HEK293 (cell line): ENCODE data around the gene TLCD3A.

Experiments used
- GFI1B ChIP-seq: fragments of 450-650 bp; formaldehyde crosslinking; IDR thresholded peaks from 2 replicates; pipeline ENCODE4 v1.5.1; 2016; ENCODE audit warnings: missing biosample characterization, missing genetic modification characterization
- KLF8 ChIP-seq: fragments of 450-650 bp; formaldehyde crosslinking; IDR thresholded peaks from 2 replicates; pipeline ENCODE4 v1.5.1; 2016; ENCODE audit warnings: missing biosample characterization, missing genetic modification characterization
- OVOL3 ChIP-seq: fragments of 450-650 bp; formaldehyde crosslinking; IDR thresholded peaks from 2 replicates; pipeline ENCODE4 v1.5.1; 2016; ENCODE audit warnings: missing biosample characterization, missing genetic modification characterization
- SCRT1 ChIP-seq: fragments of 450-650 bp; formaldehyde crosslinking; IDR thresholded peaks from 2 replicates; pipeline ENCODE4 v1.5.1; 2016; ENCODE audit warnings: missing biosample characterization, missing genetic modification characterization, borderline replicate concordance
- SP2 ChIP-seq: fragments of 450-650 bp; formaldehyde crosslinking; IDR thresholded peaks from 2 replicates; pipeline ENCODE4 v1.5.1; 2016; ENCODE audit warnings: missing biosample characterization, missing genetic modification characterization
- SP7 ChIP-seq: fragments of 450-650 bp; formaldehyde crosslinking; IDR thresholded peaks from 2 replicates; pipeline ENCODE4 v1.5.1; 2016; ENCODE audit warnings: missing biosample characterization, missing genetic modification characterization
- YY1 ChIP-seq: fragments of 450-650 bp; formaldehyde crosslinking; IDR thresholded peaks from 2 replicates; pipeline ENCODE4 v1.5.1; 2018; ENCODE audit warnings: missing biosample characterization, missing genetic modification characterization
- ZFP37 ChIP-seq: fragments of 450-650 bp; formaldehyde crosslinking; IDR thresholded peaks from 2 replicates; pipeline ENCODE4 v1.5.1; 2016; ENCODE audit warnings: missing biosample characterization, missing genetic modification characterization
- ZNF174 ChIP-seq: fragments of 450-650 bp; formaldehyde crosslinking; IDR thresholded peaks from 2 replicates; pipeline ENCODE4 v1.5.0; 2017; ENCODE audit warnings: missing biosample characterization, mild to moderate bottlenecking, missing genetic modification characterization
- ZNF184 ChIP-seq: fragments of 450-650 bp; IDR thresholded peaks from 2 replicates; pipeline ENCODE4 v1.5.1; 2018; ENCODE audit warnings: missing biosample characterization, mild to moderate bottlenecking, missing genetic modification characterization
- ZNF202 ChIP-seq: fragments of 450-650 bp; formaldehyde crosslinking; IDR thresholded peaks from 2 replicates; pipeline ENCODE4 v1.5.1; 2016; ENCODE audit warnings: missing biosample characterization, missing genetic modification characterization, borderline replicate concordance
- ZNF311 ChIP-seq: fragments of 450-650 bp; formaldehyde crosslinking; IDR thresholded peaks from 2 replicates; pipeline ENCODE4 v1.5.1; 2017; ENCODE audit warnings: missing biosample characterization, missing genetic modification characterization, borderline replicate concordance
- ZNF510 ChIP-seq: fragments of 450-650 bp; formaldehyde crosslinking; IDR thresholded peaks from 2 replicates; pipeline ENCODE4 v1.5.1; 2018; ENCODE audit warnings: mild to moderate bottlenecking, missing genetic modification characterization, missing biosample characterization; ENCODE audit not compliant: insufficient replicate concordance
- ZNF549 ChIP-seq: fragments of 450-650 bp; IDR thresholded peaks from 2 replicates; pipeline ENCODE4 v1.5.1; 2018; ENCODE audit warnings: missing biosample characterization, missing genetic modification characterization, mild to moderate bottlenecking, inconsistent platforms, moderate library complexity
- ZNF558 ChIP-seq: fragments of 450-650 bp; formaldehyde crosslinking; IDR thresholded peaks from 2 replicates; pipeline ENCODE4 v1.5.1; 2016; ENCODE audit warnings: missing biosample characterization, missing genetic modification characterization
- ZNF560 ChIP-seq: fragments of 450-650 bp; formaldehyde crosslinking; IDR thresholded peaks from 2 replicates; pipeline ENCODE4 v1.5.1; 2017; ENCODE audit warnings: missing biosample characterization, missing genetic modification characterization, borderline replicate concordance
- ZNF610 ChIP-seq: fragments of 450-650 bp; formaldehyde crosslinking; IDR thresholded peaks from 2 replicates; pipeline ENCODE4 v1.5.1; 2016; ENCODE audit warnings: missing biosample characterization, missing genetic modification characterization, borderline replicate concordance
- ZNF660 ChIP-seq: fragments of 450-650 bp; IDR thresholded peaks from 2 replicates; pipeline ENCODE4 v1.5.1; 2018; ENCODE audit warnings: missing biosample characterization, mild to moderate bottlenecking, missing genetic modification characterization
- ZSCAN16 ChIP-seq: fragments of 450-650 bp; formaldehyde crosslinking; IDR thresholded peaks from 2 replicates; pipeline ENCODE4 v1.5.1; 2016; ENCODE audit warnings: missing biosample characterization, missing genetic modification characterization
- ZXDB ChIP-seq: fragments of 450-650 bp; formaldehyde crosslinking; IDR thresholded peaks from 2 replicates; pipeline ENCODE4 v1.5.1; 2016; ENCODE audit warnings: missing biosample characterization, missing genetic modification characterization
- TF ChIP-seq, protein P1 (sequence below): fragments of 450-650 bp; formaldehyde crosslinking; IDR thresholded peaks from 2 replicates; pipeline ENCODE4 v1.5.1; 2016; ENCODE audit warnings: missing biosample characterization, missing genetic modification characterization
- TF ChIP-seq, protein P2 (sequence below): fragments of 450-650 bp; formaldehyde crosslinking; IDR thresholded peaks from 2 replicates; pipeline ENCODE4 v1.5.1; 2016; ENCODE audit warnings: missing biosample characterization, missing genetic modification characterization
- TF ChIP-seq, protein P3 (sequence below): fragments of 450-650 bp; formaldehyde crosslinking; IDR thresholded peaks from 2 replicates; pipeline ENCODE4 v1.5.1; 2016; ENCODE audit warnings: missing biosample characterization, missing genetic modification characterization
- TF ChIP-seq, protein P4 (sequence below): fragments of 450-650 bp; formaldehyde crosslinking; IDR thresholded peaks from 2 replicates; pipeline ENCODE4 v1.5.1; 2016; ENCODE audit warnings: missing biosample characterization, missing genetic modification characterization
- TF ChIP-seq, protein P5 (sequence below): fragments of 450-650 bp; formaldehyde crosslinking; optimal IDR thresholded peaks from 2 replicates; pipeline ENCODE3; 2016; ENCODE audit warnings: missing biosample characterization, mild to moderate bottlenecking, missing genetic modification characterization
- TF ChIP-seq, protein P6 (sequence below): fragments of 450-650 bp; formaldehyde crosslinking; IDR thresholded peaks from 2 replicates; pipeline ENCODE4 v1.5.1; 2016; ENCODE audit warnings: missing biosample characterization, missing genetic modification characterization
- TF ChIP-seq, protein P7 (sequence below): fragments of 450-650 bp; formaldehyde crosslinking; IDR thresholded peaks from 2 replicates; pipeline ENCODE4 v1.5.1; 2016; ENCODE audit warnings: missing biosample characterization, missing genetic modification characterization

TLCD3A gene

DNA sequence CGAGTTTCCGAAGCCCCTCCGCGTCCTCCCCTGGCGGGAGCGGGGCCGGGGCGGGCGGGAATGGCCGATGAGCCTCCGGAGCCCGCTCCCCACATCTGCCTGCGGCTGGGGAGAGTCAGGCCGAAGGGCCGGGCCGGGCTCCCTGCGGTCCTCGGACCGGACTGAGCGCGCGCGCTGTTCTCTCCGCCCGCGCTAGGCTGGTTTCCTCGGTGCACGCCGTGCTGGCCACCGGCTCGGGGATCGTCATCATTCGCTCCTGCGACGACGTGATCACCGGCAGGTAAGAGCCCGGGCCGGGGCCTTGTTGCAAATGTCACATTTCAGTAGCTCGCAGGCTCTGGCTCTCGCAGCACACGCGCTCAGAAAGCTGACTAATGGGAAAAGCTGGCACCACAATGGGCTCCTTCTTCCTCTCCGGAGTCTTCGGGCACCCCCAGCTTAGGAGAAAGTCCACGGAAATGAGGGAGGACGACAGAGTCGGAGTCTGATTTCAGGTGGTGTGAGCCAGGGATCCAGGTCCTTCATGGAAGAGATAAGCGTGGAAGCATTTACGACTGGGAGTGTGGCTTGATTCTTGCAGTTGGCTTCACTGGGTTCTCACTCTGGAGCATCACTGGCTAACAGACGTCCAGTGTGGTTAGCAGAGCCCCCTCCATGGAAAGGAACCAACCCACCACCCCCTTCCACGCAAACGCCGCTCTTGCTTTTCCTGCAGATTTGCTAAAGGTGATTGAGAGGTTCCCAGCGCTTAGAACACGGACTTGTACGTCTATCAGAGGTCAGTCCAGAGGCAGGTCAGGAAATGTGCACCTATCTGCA lies 715 bp downstream of the TLCD3A start (continued):
- TF ChIP-seq, protein P1, sequence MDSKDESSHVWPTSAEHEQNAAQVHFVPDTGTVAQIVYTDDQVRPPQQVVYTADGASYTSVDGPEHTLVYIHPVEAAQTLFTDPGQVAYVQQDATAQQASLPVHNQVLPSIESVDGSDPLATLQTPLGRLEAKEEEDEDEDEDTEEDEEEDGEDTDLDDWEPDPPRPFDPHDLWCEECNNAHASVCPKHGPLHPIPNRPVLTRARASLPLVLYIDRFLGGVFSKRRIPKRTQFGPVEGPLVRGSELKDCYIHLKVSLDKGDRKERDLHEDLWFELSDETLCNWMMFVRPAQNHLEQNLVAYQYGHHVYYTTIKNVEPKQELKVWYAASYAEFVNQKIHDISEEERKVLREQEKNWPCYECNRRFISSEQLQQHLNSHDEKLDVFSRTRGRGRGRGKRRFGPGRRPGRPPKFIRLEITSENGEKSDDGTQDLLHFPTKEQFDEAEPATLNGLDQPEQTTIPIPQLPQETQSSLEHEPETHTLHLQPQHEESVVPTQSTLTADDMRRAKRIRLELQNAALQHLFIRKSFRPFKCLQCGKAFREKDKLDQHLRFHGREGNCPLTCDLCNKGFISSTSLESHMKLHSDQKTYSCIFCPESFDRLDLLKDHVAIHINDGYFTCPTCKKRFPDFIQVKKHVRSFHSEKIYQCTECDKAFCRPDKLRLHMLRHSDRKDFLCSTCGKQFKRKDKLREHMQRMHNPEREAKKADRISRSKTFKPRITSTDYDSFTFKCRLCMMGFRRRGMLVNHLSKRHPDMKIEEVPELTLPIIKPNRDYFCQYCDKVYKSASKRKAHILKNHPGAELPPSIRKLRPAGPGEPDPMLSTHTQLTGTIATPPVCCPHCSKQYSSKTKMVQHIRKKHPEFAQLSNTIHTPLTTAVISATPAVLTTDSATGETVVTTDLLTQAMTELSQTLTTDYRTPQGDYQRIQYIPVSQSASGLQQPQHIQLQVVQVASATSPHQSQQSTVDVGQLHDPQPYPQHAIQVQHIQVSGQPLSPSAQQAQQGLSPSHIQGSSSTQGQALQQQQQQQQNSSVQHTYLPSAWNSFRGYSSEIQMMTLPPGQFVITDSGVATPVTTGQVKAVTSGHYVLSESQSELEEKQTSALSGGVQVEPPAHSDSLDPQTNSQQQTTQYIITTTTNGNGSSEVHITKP (tag by site-specific recombination): no peak
- TF ChIP-seq ZXDB (no peak), YY1 (tag by site-specific recombination) (no peak), SCRT1 (tag by site-specific recombination) (no peak), ZNF202 (tag by site-specific recombination) (no peak), ZNF560 (no peak), ZNF610 (no peak), SP7 (tag by site-specific recombination) (no peak), ZNF311 (tag by site-specific recombination) (no peak), ZNF660 (tag by site-specific recombination) (no peak), ZNF558 (tag by site-specific recombination) (no peak), SP2 (tag by site-specific recombination) (no peak; the same call in 1 of the 2 replicates), ZNF510 (tag by site-specific recombination) (no peak), ZNF184 (tag by site-specific recombination) (no peak), ZSCAN16 (tag by site-specific recombination) (no peak), ZNF174 (tag by site-specific recombination) (no peak), KLF8 (tag by site-specific recombination) (peak; percentile 48; the same call in 1 of the 2 replicates), GFI1B (tag by site-specific recombination) (no peak), ZNF549 (tag by site-specific recombination) (no peak), OVOL3 (tag by site-specific recombination) (no peak), ZFP37 (tag by site-specific recombination) (no peak)
- TF ChIP-seq, protein P2, sequence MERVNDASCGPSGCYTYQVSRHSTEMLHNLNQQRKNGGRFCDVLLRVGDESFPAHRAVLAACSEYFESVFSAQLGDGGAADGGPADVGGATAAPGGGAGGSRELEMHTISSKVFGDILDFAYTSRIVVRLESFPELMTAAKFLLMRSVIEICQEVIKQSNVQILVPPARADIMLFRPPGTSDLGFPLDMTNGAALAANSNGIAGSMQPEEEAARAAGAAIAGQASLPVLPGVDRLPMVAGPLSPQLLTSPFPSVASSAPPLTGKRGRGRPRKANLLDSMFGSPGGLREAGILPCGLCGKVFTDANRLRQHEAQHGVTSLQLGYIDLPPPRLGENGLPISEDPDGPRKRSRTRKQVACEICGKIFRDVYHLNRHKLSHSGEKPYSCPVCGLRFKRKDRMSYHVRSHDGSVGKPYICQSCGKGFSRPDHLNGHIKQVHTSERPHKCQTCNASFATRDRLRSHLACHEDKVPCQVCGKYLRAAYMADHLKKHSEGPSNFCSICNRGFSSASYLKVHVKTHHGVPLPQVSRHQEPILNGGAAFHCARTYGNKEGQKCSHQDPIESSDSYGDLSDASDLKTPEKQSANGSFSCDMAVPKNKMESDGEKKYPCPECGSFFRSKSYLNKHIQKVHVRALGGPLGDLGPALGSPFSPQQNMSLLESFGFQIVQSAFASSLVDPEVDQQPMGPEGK (tag by site-specific recombination): peak; percentile 34; the same call in 1 of the 2 replicates
- TF ChIP-seq, protein P3, sequence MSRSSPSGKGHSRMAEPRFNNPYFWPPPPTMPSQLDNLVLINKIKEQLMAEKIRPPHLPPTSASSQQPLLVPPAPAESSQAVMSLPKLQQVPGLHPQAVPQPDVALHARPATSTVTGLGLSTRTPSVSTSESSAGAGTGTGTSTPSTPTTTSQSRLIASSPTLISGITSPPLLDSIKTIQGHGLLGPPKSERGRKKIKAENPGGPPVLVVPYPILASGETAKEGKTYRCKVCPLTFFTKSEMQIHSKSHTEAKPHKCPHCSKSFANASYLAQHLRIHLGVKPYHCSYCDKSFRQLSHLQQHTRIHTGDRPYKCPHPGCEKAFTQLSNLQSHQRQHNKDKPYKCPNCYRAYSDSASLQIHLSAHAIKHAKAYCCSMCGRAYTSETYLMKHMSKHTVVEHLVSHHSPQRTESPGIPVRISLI (tag by site-specific recombination): no peak
- TF ChIP-seq, protein P4, sequence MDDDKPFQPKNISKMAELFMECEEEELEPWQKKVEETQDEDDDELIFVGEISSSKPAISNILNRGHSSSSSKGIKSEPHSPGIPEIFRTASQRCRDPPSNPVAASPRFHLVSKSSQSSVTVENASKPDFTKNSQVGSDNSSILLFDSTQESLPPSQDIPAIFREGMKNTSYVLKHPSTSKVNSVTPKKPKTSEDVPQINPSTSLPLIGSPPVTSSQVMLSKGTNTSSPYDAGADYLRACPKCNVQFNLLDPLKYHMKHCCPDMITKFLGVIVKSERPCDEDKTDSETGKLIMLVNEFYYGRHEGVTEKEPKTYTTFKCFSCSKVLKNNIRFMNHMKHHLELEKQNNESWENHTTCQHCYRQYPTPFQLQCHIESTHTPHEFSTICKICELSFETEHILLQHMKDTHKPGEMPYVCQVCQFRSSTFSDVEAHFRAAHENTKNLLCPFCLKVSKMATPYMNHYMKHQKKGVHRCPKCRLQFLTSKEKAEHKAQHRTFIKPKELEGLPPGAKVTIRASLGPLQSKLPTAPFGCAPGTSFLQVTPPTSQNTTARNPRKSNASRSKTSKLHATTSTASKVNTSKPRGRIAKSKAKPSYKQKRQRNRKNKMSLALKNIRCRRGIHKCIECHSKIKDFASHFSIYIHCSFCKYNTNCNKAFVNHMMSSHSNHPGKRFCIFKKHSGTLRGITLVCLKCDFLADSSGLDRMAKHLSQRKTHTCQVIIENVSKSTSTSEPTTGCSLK (tag by site-specific recombination): no peak
- TF ChIP-seq, protein P5, sequence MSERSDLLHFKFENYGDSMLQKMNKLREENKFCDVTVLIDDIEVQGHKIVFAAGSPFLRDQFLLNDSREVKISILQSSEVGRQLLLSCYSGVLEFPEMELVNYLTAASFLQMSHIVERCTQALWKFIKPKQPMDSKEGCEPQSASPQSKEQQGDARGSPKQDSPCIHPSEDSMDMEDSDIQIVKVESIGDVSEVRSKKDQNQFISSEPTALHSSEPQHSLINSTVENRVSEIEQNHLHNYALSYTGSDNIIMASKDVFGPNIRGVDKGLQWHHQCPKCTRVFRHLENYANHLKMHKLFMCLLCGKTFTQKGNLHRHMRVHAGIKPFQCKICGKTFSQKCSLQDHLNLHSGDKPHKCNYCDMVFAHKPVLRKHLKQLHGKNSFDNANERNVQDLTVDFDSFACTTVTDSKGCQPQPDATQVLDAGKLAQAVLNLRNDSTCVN: peak; percentile 73
- TF ChIP-seq, protein P6, sequence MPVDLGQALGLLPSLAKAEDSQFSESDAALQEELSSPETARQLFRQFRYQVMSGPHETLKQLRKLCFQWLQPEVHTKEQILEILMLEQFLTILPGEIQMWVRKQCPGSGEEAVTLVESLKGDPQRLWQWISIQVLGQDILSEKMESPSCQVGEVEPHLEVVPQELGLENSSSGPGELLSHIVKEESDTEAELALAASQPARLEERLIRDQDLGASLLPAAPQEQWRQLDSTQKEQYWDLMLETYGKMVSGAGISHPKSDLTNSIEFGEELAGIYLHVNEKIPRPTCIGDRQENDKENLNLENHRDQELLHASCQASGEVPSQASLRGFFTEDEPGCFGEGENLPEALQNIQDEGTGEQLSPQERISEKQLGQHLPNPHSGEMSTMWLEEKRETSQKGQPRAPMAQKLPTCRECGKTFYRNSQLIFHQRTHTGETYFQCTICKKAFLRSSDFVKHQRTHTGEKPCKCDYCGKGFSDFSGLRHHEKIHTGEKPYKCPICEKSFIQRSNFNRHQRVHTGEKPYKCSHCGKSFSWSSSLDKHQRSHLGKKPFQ (tag by site-specific recombination): peak; percentile 52
- TF ChIP-seq, protein P7, sequence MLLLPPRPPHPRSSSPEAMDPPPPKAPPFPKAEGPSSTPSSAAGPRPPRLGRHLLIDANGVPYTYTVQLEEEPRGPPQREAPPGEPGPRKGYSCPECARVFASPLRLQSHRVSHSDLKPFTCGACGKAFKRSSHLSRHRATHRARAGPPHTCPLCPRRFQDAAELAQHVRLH (tag by site-specific recombination): no peak
